NCI-H2196 treated with DMSO at 0.1 percent for 48 hours (cell line): ENCODE data around the gene SRSF7.
"Not testable (repeated sequence)": the region's sequence is repeated elsewhere in the genome, so short reads cannot be mapped to it uniquely, and the experiment has no call there.

ENCODE experiments used
- DNase-seq: peaks from one replicate; lab custom pipeline; 2025; ENCODE audit not compliant: unreplicated experiment; lab: John Stamatoyannopoulos, UW

Gene SRSF7

DNA sequence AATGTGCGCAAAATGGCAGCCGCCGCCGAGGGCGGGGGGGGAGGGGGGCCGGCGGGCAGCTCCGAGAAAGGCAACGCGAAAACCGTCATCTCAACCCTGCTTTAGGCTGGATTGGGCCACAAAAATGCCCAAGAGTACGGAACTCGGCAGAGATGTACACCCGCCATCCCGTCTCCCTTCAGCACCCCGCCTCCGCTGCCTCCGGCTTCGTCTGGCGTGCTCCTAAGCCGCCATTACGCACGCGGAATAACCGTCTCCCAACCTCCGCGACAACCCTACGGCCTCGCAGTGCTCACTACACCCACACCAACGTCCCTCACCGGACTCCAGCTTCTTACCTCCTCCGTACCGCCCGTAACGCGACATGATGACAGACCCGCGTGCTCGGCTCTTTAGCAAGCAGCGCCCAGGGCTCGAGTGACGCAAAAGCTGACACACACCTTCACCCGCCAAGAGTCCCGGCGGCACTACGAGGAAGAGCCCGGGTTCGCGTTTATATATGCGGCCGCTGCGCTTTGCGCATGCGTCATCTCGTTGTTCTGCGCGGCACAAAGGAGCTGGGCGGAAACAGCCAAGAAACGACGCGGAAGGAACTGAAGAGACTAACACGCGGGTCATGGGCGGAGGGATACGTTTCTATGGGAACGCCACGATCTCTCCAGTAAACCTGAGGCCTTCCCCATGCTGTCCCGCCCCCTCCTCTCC lies at the start of gene SRSF7:
Gene SRSF7 (minus strand): TSS at position 471 of the 705 bp plus-strand sequence. CDS start 105 bp downstream, at position 366.
- DNase-seq = peak; percentile 95

DNA sequence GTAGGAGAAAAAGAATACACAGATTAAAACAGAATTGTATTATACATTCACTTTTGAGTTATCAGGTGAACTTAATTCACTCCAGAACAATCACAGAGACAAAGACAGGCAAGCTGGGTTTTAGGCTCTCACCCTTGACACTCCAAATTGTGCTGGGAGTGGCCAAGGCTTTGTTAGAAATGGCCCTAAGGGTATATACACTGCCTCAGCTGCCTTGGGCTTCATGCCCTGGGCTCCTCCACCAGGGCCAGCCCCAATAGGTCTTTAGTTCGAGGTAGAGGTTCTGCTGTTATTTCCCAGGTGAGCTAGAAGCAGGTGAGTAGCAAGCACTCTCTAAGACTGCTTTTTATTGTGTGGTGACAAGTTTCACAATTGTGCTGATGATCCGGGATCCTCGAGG lies 46.8 kb upstream of the SRSF7 start:
- DNase-seq = no peak

GRCh38 chr2:38797250-38797676 lies 46.1 kb upstream of the SRSF7 start:
- DNase-seq = no peak

DNA sequence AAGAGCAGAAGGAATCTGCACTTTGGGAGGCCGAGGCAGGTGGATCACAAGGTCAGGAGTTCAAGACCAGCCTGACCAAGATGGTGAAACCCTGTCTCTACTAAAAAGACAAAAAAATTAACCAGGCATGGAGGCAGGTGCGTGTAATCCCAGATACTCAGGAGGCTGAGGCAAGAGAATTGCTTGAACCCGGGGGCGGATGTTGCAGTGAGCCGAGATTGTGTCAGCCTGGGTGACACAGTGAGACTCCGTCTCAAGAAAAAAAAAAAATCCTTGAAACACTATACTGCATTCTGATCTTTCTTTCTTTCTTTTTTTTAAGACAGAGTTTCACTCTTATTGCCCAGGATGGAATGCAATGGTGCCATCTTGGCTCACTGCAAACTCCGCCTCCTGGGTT lies 43.9 kb upstream of the SRSF7 start:
- not testable (repeated sequence) for DNase-seq

- no peak for DNase-seq
These were observed 43.2 kb upstream of the SRSF7 start for GRCh38 chr2:38794235-38794946.

DNA sequence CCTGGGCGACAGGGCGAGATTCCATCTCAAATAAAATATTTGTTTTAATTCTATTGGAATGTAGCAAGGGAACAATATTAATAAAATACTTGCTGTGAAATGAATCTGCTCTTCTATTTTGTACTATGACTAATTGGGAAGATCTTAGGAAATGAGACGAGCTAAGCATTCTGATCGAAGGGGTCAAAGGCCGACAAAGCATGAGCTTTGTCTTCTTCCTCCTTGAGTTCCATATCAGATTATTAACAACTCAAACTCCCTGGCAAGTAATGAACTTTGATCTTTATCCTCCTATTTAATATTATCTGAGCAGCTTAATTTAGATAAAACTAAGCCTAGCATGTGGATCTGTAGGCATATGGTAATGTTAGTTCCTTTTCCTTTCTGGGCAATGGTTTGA lies 42.4 kb upstream of the SRSF7 start:
- DNase-seq = no peak

DNA sequence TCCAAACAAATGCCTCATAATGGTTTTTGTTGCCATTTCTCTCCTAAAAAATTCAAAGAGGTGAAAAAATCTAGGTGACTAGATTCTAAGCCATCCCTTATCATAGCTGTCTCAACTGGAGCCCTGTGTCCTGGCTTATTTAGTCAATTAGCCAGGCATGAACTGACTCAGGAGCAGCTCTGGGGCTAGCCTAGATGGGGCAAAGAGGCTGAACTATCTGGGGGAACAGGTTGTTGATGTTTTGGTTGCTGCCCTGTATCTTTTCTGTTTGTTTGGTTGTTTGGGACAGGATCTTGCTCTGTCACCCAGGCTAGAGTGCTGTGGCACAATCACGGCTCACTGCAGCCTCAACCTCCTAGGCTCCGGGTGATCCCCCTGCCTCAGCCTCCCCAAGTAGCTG lies 41.6 kb upstream of the SRSF7 start:
- DNase-seq = no peak

GRCh38 chr2:38792321-38792720 lies 41.2 kb upstream of the SRSF7 start:
- DNase-seq = not testable (repeated sequence)

DNA sequence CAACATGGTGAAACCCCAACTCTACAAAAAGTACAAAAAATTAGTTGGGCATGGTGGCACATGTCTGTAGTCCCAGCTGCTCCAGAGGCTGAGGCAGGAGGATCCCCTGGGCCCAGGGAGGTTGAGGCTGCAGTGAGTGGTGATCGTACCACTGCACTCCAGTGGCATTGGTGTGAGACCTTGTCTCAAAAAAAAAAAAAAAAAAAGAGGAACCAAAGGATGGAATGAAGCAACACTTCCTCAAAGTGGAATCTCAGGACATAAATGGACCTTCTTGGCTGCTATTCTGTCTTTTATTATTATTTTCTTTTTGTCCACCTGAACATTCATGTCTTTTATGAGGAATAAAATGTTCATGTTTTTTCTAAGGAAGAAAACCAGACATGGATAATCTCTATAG lies 40.6 kb upstream of the SRSF7 start:
- DNase-seq = no peak

DNA sequence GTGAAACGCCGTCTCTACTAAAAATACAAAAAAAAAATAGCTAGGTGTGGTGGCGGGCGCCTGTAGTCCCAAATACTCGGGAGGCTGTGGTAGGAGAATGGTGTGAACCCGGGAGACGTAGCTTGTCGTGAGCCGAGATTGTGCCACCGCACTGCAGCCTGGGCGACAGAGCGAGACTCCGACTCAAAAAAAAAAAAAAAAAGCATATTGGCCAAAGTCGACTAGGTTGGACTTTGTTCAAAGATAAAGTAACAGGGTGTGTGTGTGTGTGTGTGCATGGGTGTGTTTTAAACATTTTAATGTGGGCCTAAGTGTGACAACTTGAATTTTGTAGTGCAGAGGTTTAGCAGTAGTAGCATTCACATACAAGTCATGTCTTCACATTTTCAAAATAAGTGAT lies 38.5 kb upstream of the SRSF7 start:
- no peak for DNase-seq

DNA sequence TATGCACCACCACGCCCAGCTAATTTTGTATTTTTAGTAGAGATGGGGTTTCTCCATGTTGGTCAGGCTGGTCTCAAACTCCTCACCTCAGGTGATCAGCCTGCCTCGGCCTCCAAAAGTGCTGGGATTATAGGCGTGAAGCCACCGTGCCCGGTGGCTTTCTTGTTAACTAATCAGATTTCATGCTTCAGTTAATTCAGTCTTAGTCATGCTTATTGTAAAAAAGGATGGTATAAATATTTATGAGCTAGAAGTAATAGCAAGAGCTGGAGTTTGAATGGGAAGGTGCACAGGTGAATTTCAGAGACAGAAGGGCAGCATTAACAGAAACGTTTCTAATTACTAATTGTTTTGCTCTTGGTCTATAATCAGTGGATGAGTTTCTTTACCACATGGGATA lies 37.1 kb upstream of the SRSF7 start:
- no peak for DNase-seq

DNA sequence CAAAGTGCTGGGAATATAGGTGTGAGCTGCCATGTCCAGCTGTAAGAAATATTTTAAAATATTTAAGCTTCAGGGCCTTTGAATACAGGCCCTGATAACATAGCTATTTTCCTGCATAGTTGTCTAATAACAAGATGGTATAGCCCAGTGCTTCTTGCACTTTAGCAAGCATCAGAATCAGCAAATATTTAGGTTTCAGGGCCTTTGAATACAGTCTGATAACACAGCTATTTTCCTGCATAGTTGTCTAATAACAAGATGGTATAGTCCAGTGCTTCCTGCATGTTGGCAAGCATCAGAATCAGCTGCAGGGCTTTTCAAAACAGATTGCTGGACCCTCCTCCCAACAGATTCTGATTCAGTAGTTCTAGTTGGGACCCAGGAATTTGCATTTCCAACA lies 32.4 kb upstream of the SRSF7 start:
- DNase-seq = no peak

- no peak for DNase-seq
These were observed 27.5 kb upstream of the SRSF7 start for GRCh38 chr2:38778687-38779082.

DNA sequence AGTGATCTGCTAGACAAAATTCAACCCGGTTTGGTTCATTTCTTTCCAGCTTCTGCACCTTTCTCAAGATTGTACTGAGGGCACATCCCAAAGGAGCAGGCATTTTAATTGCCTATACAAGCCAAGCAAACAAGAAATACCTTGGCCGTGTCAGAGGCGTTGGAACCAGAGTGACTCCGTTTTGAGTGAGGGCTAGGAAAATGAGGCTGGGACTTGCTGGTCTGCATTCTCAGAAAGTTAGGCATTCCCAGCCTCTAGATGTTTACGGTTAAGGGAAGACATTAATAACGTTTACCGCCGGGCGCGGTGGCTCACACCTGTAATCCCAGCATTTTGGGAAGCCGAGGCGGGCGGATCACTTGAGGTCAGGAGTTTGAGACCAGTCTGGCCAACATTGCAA lies 25.4 kb upstream of the SRSF7 start:
- DNase-seq = no peak

GRCh38 chr2:38775921-38776225 lies 24.7 kb upstream of the SRSF7 start:
- DNase-seq = no peak

GRCh38 chr2:38775097-38775920 lies 24.1 kb upstream of the SRSF7 start:
- no peak for DNase-seq

- DNase-seq = no peak
These were observed 20.5 kb upstream of the SRSF7 start for GRCh38 chr2:38771632-38772031.

- DNase-seq = no peak
These were observed 14.4 kb upstream of the SRSF7 start for GRCh38 chr2:38765551-38765950.

- DNase-seq = no peak
These were observed 14.0 kb upstream of the SRSF7 start for GRCh38 chr2:38765149-38765548.

- DNase-seq = no peak
These were observed 12.6 kb upstream of the SRSF7 start for GRCh38 chr2:38763728-38764127.

DNA sequence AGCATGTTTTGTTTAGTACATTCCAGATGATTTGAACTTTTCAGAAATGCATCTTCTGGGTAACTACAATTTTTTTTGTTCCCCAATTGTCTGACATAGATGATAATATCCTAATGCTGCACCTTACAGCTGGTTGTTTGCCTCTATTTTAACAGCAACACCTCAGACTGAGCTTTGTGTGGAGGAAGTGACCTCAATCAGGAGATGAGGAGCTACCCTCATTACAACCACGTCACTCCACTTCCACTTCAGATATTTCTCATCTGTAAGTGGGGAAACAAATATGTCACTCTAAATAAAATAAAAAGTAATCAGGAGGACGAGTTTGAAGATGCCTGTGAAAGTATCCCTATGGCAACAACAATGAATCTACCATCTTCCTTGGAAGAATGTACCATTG lies 12.1 kb upstream of the SRSF7 start:
- DNase-seq = no peak

GRCh38 chr2:38755891-38756290 lies 4.7 kb upstream of the SRSF7 start:
- not testable (repeated sequence) for DNase-seq
